Endodermal cell (in vitro differentiated cells): ENCODE data around the gene ATP6V1A. TPM values are rescaled to one million over a fixed set of nuclear protein-coding genes. Genes with fewer than 3 reads are reported as not detected.

ENCODE experiments used
- DNase-seq: peaks from one replicate; pipeline ENCODE4 v3.0.0-alpha.2; 2017
- H3K27ac ChIP-seq: 2 replicates; pipeline ENCODE4 v1.5.1; 2013; ENCODE audit warnings: mild to moderate bottlenecking, low read depth, low read length, moderate library complexity
- H3K27me3 ChIP-seq: 2 replicates; pipeline ENCODE4 v1.6.1; 2013; ENCODE audit warnings: mild to moderate bottlenecking, low read length, moderate library complexity; ENCODE audit not compliant: insufficient read depth, control insufficient read depth, poor library complexity, severe bottlenecking
- H3K36me3 ChIP-seq: 2 replicates; pipeline ENCODE4 v1.7.0; 2013; ENCODE audit warnings: mild to moderate bottlenecking, low read length, moderate library complexity; ENCODE audit not compliant: control insufficient read depth, insufficient read depth
- H3K4me1 ChIP-seq: one replicate; pipeline ENCODE4 v1.7.0; 2013; ENCODE audit warnings: low read length; ENCODE audit not compliant: control insufficient read depth, insufficient read depth
- H3K4me3 ChIP-seq: 2 replicates; pipeline ENCODE4 v1.5.1; 2013; ENCODE audit warnings: mild to moderate bottlenecking, low read length, moderate library complexity
- H3K9ac ChIP-seq: 2 replicates; pipeline ENCODE4 v1.6.1; 2013; ENCODE audit warnings: mild to moderate bottlenecking, low read length, moderate library complexity; ENCODE audit not compliant: poor library complexity, severe bottlenecking; ENCODE audit errors: extremely low read depth
- H3K9me3 ChIP-seq: 2 replicates; pipeline ENCODE4 v1.6.1; 2013; ENCODE audit warnings: mild to moderate bottlenecking, low read length, moderate library complexity; ENCODE audit not compliant: control insufficient read depth
- H3K27ac Mint-ChIP-seq: 2 replicates; pipeline ENCODE4 v1.8.0; 2020; ENCODE audit warnings: mixed read lengths
- H3K27me3 Mint-ChIP-seq: 2 replicates; pipeline ENCODE4 v1.8.0; 2021; ENCODE audit warnings: mild to moderate bottlenecking, mixed read lengths; ENCODE audit not compliant: insufficient read depth
- H3K36me3 Mint-ChIP-seq: 2 replicates; pipeline ENCODE4 v1.8.0; 2020; ENCODE audit warnings: low read depth, mixed read lengths
- H3K4me1 Mint-ChIP-seq: 2 replicates; pipeline ENCODE4 v1.8.0; 2020; ENCODE audit warnings: mixed read lengths
- H3K4me3 Mint-ChIP-seq: 2 replicates; pipeline ENCODE4 v1.8.0; 2020; ENCODE audit warnings: mild to moderate bottlenecking, moderate library complexity, mixed read lengths
- H3K9me3 Mint-ChIP-seq: 2 replicates; pipeline ENCODE4 v1.8.0; 2020; ENCODE audit warnings: mild to moderate bottlenecking, mixed read lengths
- CTCF ChIP-seq: fragments of 200-600 bp; sonication (generic); conservative IDR thresholded peaks from 2 replicates; pipeline ENCODE4 v1.5.0; 2021; ENCODE audit warnings: antibody characterized with exemption, mild to moderate bottlenecking
- WGBS, 2 experiments: methylation state at CpG; one replicate each; pipeline versions ENCODE4 v1.1.5 to v1.1.7; 2013; ENCODE audit warnings: missing lambda C conversion rate in 2 of 2, mixed read lengths in 1 of 2; ENCODE audit not compliant: insufficient coverage in 1 of 2, insufficient read length in 1 of 2; 5-methylcytosine and 5-hydroxymethylcytosine counted together
- total RNA-seq, 2 donors: library from RNA; stranded (reverse); fragmentation: NEBNext Ultra II Directional in 1 of 2; extraction: Animal tissue kit (Norgen Biotek cat#: 25700) in 1 of 2; gene quantifications; 2 replicates in 1 of 2; 3 replicates in 1 of 2; pipeline ENCODE4 v1.2.1, GENCODE V29; 2021

Gene ATP6V1A
- total RNA-seq, 2 donors from 2014 or later: 58.4 to 63.4 TPM

GRCh38 chr3:113719294-113719693 is 27.5 kb upstream of the ATP6V1A start:
- Histone ChIP-seq H3K4me3 (no peak overlapping the region), H3K4me1 (no peaks in the 10 kb centered on the region), H3K27ac (no peak overlapping the region), H3K9me3 (no peaks in the 10 kb centered on the region), H3K27me3 (no peaks in the 10 kb centered on the region), H3K9ac (no peak overlapping the region), H3K36me3 (peaks cover 60% of the 10 kb centered on the region)
- Mint-ChIP-seq H3K36me3 (peaks cover 46% of the 10 kb centered on the region), H3K9me3 (no peaks in the 10 kb centered on the region), H3K4me3 (no peak overlapping the region), H3K27ac (no peak overlapping the region), H3K4me1 (no peaks in the 10 kb centered on the region), H3K27me3 (no peaks in the 10 kb centered on the region)
- DNase-seq: no peak
- 100% methylated on average over 1 of the region's 1 CpG; no CpG with 5 or more reads in 1 of the 2 experiments for WGBS, 2 experiments
- TF ChIP-seq CTCF: no peak

GRCh38 chr3:113719758-113720157 is 27.1 kb upstream of the ATP6V1A start:
- Histone ChIP-seq H3K36me3 (peaks cover 61% of the 10 kb centered on the region), H3K27ac (no peak overlapping the region)
- 91 to 92% methylated on average over 2 of the region's 2 CpGs for WGBS, 2 experiments

GRCh38 chr3:113721636-113722035 is 25.2 kb upstream of the ATP6V1A start:
- no peaks in the 10 kb centered on the region for H3K9me3 ChIP-seq
- no peaks in the 10 kb centered on the region for H3K27me3 Mint-ChIP-seq
- H3K4me1 ChIP-seq: no peaks in the 10 kb centered on the region
- peaks cover 73% of the 10 kb centered on the region for H3K36me3 ChIP-seq
- no peaks in the 10 kb centered on the region for H3K27me3 ChIP-seq
- no peak overlapping the region for H3K4me3 ChIP-seq
- H3K9ac ChIP-seq: no peak overlapping the region
- no peak overlapping the region for H3K4me3 Mint-ChIP-seq
- H3K27ac Mint-ChIP-seq: no peak overlapping the region
- H3K4me1 Mint-ChIP-seq: peaks cover 3% of the 10 kb centered on the region
- no peaks in the 10 kb centered on the region for H3K9me3 Mint-ChIP-seq
- no peak for DNase-seq
- TF ChIP-seq CTCF: no peak
- no peak overlapping the region for H3K27ac ChIP-seq
- peaks cover 39% of the 10 kb centered on the region for H3K36me3 Mint-ChIP-seq
- 89 to 93% methylated on average over 3 of the region's 3 CpGs for WGBS, 2 experiments

More at GRCh38 chr3:113719758-113720157, 27.1 kb upstream of the ATP6V1A start:
- no peak for DNase-seq
- TF ChIP-seq CTCF: no peak
- Mint-ChIP-seq H3K4me3 (no peak overlapping the region), H3K27me3 (no peaks in the 10 kb centered on the region), H3K9me3 (no peaks in the 10 kb centered on the region), H3K27ac (no peak overlapping the region), H3K4me1 (peaks cover under 1% of the 10 kb centered on the region), H3K36me3 (peaks cover 48% of the 10 kb centered on the region)
- no peaks in the 10 kb centered on the region for H3K27me3 ChIP-seq
- H3K9me3 ChIP-seq: no peaks in the 10 kb centered on the region
- H3K9ac ChIP-seq: no peak overlapping the region
- no peaks in the 10 kb centered on the region for H3K4me1 ChIP-seq
- no peak overlapping the region for H3K4me3 ChIP-seq
